ENCODE data around the gene DNAJC18.

GRCh38 chr5:139410121-139410992 lies 29.0 kb downstream of the DNAJC18 start:
- TF ChIP-seq CTBP1 (IDR thresholded peaks at IDR 0.05; ENCODE audit: borderline replicate concordance) (no peak), ARNT (IDR thresholded peaks at IDR 0.05) (no peak), FOXM1 (IDR thresholded peaks at IDR 0.05; ENCODE audit: borderline replicate concordance) (no peak), HDGF (IDR thresholded peaks at IDR 0.05; ENCODE audit: borderline replicate concordance) (no peak), TARDBP (IDR thresholded peaks at IDR 0.05) (no peak), SUZ12 (IDR thresholded peaks at IDR 0.05) (no peak), SP1 (IDR thresholded peaks at IDR 0.05) (no peak), ZNF384 (IDR thresholded peaks at IDR 0.05) (no peak), ELF4 (IDR thresholded peaks at IDR 0.05) (no peak), FOXA1 (IDR thresholded peaks at IDR 0.05) (no peak), BHLHE40 (IDR thresholded peaks at IDR 0.05; ENCODE audit: borderline replicate concordance) (no peak), NFRKB (IDR thresholded peaks at IDR 0.05) (no peak), LEF1 (IDR thresholded peaks at IDR 0.05; ENCODE audit: borderline replicate concordance) (no peak), L3MBTL2 (conservative IDR thresholded peaks at IDR 0.05) (no peak)

All from HEK293T (cell line).